NCI-H2227 treated with DMSO at 0.1 percent for 48 hours (cell line): ENCODE data around the gene QSOX2.
"Not testable (repeated sequence)": the region's sequence is repeated elsewhere in the genome, so short reads cannot be mapped to it uniquely, and the experiment has no call there.

Experiments
- DNase-seq: peaks from one replicate; lab custom pipeline; 2025; lab: John Stamatoyannopoulos, UW

QSOX2 gene

GRCh38 chr9:136282272-136282861 is 36.8 kb upstream of the QSOX2 start:
- no peak for DNase-seq

DNA sequence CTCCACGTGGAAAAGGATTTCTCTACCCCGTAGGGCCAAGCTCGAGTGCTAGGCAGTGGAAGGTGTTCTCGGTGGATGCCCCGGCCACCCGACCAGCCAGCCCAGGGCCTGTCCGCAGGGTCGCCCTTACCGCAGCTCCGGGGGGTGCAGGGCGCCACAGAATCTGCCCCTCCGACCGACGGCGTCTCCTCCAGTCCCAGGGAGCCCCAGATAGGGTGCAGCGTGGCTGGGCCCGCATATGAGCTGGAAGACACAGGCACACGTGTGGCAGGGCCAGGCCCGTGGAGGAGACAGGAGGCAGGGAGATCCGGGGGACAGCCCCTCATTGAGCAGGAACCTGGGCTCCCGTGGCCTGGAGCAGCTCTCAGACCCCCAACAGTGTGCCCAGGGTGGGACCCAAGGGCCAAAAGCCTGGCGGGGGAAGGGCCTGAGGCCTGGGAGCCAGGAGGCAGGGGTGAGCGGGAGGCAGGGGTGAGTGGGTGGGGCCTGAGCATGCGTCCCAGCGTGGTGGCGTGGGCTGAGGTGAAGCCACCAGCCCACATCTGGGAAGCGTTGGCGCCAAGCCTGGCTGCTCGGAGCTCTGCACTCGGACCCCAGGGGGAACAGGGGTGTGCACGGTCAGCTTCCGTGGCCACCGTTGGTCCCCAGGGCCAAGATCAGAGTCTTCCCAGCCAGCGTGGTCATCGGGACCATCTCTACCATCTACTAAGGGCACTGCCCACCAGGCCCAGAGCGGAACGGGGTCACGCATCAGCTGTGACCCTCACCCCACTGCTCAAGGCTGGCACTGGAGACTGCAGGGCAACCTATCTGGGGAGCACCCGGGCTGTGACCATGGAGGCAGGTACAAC is 36.0 kb upstream of the QSOX2 start:
- DNase-seq, result no peak

- DNase-seq, result no peak
These were observed 35.1 kb upstream of the QSOX2 start for GRCh38 chr9:136280535-136281315.

- DNase-seq, result no peak
These were observed 33.9 kb upstream of the QSOX2 start for GRCh38 chr9:136279471-136279870.

DNA sequence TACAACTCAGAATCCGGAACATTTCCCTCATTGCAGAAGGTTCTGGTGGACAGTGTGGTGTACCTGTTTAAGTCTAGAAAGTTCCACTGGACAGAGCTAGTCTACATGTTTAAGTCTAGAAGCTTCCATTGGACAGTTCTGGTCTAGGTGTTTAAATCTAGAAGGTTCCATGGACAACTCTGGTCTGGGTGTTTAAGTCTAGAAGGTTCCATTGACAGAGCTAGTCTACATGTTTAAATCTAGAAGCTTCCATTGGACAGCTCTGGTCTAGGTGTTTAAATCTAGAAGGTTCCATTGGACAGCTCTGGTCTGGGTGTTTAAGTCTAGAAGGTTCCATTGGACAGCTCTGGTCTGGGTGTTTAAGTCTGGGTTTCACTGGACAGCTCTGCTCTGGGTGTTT is 33.3 kb upstream of the QSOX2 start:
- no peak for DNase-seq

DNA sequence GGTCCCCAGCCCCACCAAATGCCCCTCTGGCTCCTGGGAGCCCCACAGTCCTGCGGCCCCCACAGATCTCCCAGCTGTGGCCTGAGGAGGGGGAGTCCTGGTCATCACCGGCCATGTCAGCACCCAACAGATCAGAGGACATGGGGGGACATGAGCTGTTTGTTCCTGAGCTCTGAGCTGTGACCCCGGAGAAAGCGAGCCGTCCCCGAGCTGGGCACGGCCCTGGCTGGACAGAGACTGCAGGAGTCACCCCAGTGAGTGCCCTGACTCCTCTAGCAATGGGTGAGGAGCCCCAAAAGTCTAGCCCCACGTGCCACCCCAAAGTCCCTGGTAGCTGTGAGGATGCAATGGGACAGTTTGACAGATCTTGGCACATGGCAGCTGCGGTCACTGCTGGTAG is 32.6 kb upstream of the QSOX2 start:
- DNase-seq, result no peak

- no peak for DNase-seq
These were observed 32.1 kb upstream of the QSOX2 start for GRCh38 chr9:136277746-136278145.

GRCh38 chr9:136276716-136277115 is 31.1 kb upstream of the QSOX2 start:
- no peak for DNase-seq

DNA sequence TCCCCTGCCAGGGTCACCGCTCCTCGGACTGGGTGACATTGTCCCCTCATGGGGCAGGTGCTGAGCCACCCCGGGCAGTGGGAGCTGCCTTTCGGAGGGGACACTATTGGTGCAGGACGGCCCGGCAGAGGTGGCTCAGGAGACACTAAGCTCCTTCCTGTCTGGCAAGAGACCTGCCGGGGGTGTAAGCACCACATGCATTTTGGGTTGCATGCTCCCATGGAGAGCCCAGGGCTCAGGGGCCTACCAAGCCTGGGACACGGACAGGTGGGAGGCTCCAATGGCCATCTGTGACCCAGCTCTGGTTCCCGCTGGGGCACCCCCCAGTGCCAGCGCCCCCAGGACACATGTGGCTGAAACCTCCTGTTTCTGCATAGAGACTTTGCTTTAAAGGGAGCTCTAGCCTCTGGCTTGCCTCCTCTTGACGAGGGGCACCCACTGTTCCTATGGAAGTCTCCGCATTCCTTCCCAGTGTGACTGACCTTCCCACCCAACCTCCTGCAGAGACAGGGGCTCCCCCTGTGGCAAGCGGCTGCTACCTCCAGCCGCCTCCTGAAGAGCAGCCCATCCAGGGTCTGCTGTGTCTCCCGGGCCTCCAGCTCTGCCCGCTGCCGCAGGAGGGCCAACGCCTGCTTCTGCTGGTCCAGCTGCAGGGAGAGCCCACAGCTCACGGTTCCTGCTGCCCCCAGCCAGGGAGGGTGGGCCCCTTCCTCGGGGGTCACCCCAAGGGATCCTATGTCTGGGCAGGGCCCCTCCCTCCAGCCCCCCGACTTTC is 30.2 kb upstream of the QSOX2 start:
- no peak for DNase-seq

DNA sequence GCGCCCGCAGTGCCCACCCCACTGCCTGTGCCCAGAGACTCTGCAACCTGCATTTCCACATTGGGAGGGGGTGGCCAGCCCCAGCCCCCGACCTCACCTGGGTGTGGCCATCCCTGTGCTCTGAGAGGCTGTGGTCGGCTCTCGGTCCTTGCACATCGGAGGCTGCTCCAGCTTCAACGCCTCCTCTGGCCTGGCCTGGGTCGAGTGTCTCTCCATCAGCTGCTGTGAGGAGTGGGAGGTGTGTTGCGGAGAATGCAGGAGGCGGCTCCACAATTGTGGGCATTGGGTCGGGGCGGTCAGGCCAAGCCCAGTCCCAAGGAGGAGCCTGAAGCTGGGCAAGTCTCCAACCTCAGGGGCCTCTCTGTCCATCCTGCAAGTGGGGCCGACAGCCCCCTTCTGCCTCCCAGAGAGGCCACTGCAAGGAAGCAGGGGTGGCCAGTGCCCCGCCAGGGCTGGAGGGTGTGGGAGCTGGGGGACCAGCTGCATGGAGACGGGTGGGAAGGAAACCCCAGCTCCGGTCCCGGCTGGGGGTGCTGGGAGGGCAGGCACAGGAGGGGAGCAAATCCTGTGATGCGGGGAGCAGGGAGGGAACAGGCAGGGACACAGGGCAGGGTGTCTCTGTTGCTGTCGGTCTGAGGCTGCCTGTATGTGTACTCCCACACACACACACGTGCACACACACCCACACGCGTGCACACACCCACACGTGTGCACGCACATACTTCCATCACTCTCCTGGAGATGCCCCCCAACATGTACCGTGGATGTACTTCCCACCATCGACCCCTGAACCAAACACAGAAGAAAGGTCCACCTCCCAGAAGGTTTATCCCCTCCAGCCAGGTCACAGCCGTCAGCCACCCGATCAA is 29.4 kb upstream of the QSOX2 start:
- no peak for DNase-seq

- DNase-seq, result no peak
These were observed 28.5 kb upstream of the QSOX2 start for GRCh38 chr9:136273921-136274785.

GRCh38 chr9:136273244-136273865 is 27.7 kb upstream of the QSOX2 start:
- DNase-seq, result no peak

- DNase-seq, result no peak
These were observed 24.6 kb upstream of the QSOX2 start for GRCh38 chr9:136270173-136270705.

DNA sequence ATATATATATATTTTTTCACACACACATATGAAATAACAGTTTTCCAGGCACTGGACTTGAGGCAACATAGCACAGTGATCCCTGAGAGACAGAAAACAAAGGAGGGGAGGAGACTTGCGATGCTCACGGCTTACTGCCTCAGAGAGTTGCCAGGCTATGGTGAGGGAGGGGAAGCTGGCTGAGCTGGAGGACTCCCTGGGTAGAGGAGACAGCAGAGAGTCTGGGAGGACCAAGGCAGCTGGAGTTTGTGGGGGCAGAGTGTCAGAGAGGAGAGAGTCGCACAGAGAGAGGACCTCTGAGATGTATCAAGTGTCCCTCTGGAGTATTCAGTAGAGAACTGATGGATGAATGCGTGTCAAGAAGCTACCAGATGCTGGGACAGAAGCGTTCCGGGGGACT is 23.1 kb upstream of the QSOX2 start:
- no peak for DNase-seq

- no peak for DNase-seq
These were observed 22.7 kb upstream of the QSOX2 start for GRCh38 chr9:136268318-136268717.

GRCh38 chr9:136267261-136268111 is 21.9 kb upstream of the QSOX2 start:
- DNase-seq, result no peak

DNA sequence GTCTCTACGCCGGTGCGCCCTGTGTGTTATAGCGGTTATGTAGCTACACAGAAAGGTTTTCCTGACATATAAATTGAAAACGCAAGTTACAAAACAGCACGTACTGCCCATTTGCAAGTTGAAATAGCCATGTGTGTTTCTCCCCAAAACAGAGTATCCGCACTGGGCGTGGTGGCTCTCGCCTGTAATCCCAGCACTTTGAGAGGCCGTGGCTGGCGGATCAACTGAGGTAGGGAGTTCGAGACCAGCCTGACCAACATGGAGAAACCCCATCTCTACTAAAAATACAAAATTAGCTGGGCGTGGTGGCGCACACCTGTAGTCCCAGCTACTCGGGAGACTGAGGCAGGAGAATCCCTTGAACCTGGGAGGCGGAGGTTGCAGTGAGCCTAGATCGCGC is 21.0 kb upstream of the QSOX2 start:
- DNase-seq, result not testable (repeated sequence)

GRCh38 chr9:136265561-136266355 is 20.1 kb upstream of the QSOX2 start:
- DNase-seq, result no peak
